C4-2B (cell line): ENCODE results near the gene CAMK1G.

Source experiments
- ZFX ChIP-seq: fragments of 450-650 bp; IDR thresholded peaks from 2 replicates; pipeline ENCODE4 v1.6.1; 2017
- TF ChIP-seq, protein P1 (sequence below): fragments of 450-650 bp; conservative IDR thresholded peaks from 2 replicates; pipeline ENCODE4 v1.5.1; 2017; ENCODE audit warnings: mild to moderate bottlenecking

DNA sequence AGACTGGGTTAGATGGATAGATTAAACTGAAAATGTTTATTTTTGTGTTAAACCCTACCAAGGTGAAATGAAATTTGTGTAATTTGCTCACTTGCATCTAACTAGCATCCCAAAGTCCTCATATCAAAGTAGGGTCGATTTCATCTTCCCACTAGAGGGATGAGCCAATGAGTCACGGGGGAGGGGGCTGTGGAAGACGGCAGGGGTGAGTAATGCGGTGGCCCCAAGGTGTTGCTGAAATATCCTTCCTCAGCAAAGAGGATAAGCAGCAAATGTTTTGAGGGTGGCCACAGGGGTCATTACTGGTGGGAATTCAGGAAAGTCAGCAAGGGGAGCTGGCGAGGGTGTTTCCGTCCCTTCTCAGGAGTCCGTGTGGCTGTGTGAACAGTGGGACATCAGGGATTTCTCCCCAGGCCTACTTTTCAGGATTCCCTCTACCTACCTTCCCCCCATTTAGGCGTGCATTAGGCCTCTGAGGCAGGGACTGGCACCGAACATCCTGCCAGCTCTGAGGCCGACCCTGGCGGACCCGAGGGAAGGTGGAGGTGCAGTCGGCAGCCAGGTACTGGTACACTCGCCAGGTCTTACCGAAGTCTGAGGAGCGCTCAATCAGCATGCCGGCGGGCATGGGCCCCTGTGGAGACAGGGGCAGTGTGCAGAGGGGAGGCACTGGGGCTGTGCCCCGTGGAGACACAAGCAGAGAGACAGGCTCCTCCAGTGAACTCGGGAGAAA lies 50.7 kb downstream of the CAMK1G start:
- TF ChIP-seq, protein P1, sequence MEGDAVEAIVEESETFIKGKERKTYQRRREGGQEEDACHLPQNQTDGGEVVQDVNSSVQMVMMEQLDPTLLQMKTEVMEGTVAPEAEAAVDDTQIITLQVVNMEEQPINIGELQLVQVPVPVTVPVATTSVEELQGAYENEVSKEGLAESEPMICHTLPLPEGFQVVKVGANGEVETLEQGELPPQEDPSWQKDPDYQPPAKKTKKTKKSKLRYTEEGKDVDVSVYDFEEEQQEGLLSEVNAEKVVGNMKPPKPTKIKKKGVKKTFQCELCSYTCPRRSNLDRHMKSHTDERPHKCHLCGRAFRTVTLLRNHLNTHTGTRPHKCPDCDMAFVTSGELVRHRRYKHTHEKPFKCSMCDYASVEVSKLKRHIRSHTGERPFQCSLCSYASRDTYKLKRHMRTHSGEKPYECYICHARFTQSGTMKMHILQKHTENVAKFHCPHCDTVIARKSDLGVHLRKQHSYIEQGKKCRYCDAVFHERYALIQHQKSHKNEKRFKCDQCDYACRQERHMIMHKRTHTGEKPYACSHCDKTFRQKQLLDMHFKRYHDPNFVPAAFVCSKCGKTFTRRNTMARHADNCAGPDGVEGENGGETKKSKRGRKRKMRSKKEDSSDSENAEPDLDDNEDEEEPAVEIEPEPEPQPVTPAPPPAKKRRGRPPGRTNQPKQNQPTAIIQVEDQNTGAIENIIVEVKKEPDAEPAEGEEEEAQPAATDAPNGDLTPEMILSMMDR, result no peak
- no peak for TF ChIP-seq ZFX
